Loucy (cell line): Measurements from ENCODE around the gene TXN2.

ENCODE experiments used
- CTCF ChIP-seq: fragments of 200-600 bp; sonication (generic); conservative IDR thresholded peaks from 2 replicates; pipeline ENCODE4 v1.5.1; 2014; ENCODE audit warnings: mild to moderate bottlenecking, antibody characterized with exemption, low read length
- EZH2phosphoT487 ChIP-seq: fragments of 200-600 bp; IDR thresholded peaks from 2 replicates; pipeline ENCODE4 v1.6.1; 2018; ENCODE audit warnings: antibody characterized with exemption, mild to moderate bottlenecking, moderate library complexity, borderline replicate concordance

- TF ChIP-seq CTCF = peak; percentile 95
- no peak for TF ChIP-seq EZH2phosphoT487
Observed at GRCh38 chr22:36470162-36470993, 11.1 kb downstream of the TXN2 start.
